GM12878 (cell line): ENCODE results near the gene ADAMTS14. TPM values are rescaled to one million over a fixed set of nuclear protein-coding genes. Genes with fewer than 3 reads are reported as not detected.

ENCODE experiments used
- ATAC-seq: fragments of 200-7000 bp; cut with Tn5 transposase; 3 replicates; pipeline ENCODE4 v1.9.1; 2020; ENCODE audit warnings: mild to moderate bottlenecking, moderate library complexity
- BruUV-seq: library from RNA; stranded (reverse); fragments of 400-500 nt; replicated peaks from 2 replicates; lab custom pipeline; 2021; lab: Mats Ljungman, UMichigan
- CTCF ChIA-PET: fragments of 300-600 bp; sonication (Branson Sonifier 250); formaldehyde crosslinking; extraction: SDS; loops from one replicate; lab custom pipeline; 2021; ENCODE audit warnings: inconsistent platforms; lab: Yijun Ruan, JAX
- POLR2A ChIA-PET: fragments of 350-600 bp; formaldehyde crosslinking; extraction: SDS; loops from one replicate; lab custom pipeline; 2021; ENCODE audit warnings: inconsistent platforms; lab: Charles Lee
- RAD21 ChIA-PET: fragments of 300-600 bp; sonication (Branson Sonifier 250); formaldehyde crosslinking; loops from one replicate; lab custom pipeline; 2023; ENCODE audit warnings: antibody characterized with exemption; ENCODE audit not compliant: unreplicated experiment; lab: Charles Lee
- SMC1A ChIA-PET: fragments of 300-600 bp; sonication (Branson Sonifier 250); formaldehyde crosslinking; loops from one replicate; lab custom pipeline; 2023; ENCODE audit not compliant: unreplicated experiment, uncharacterized antibody; lab: Charles Lee
- DNase-seq: peaks from one replicate; pipeline ENCODE4 v3.0.0-alpha.2; 2011; ENCODE audit warnings: low read depth, low spot score
- FAIRE-seq: peaks from 3 replicates; lab custom pipeline; 2011; peaks lifted over from hg19 to GRCh38; lab: Jason Lieb, UNC
- H2AFZ ChIP-seq: 2 replicates; pipeline ENCODE4 v1.6.0; 2011; ENCODE audit warnings: low read depth, low read length, control low read depth; ENCODE audit not compliant: control insufficient read depth
- H3K27ac ChIP-seq: 2 replicates; pipeline ENCODE4 v1.5.1; 2011; ENCODE audit warnings: control low read depth; ENCODE audit not compliant: control insufficient read depth, insufficient read depth
- H3K27me3 ChIP-seq, 2 experiments: replicated peaks in 1 of 2; 2 replicates each; pipeline versions ENCODE4 v1.6.0 to v1.6.1; 2011; ENCODE audit warnings: low read length in 1 of 2; ENCODE audit not compliant: control insufficient read depth in 2 of 2, insufficient read depth in 2 of 2
- H3K36me3 ChIP-seq, 2 experiments: 2 replicates each; pipeline ENCODE4 v1.5.1; 2011; ENCODE audit warnings: low read length in 1 of 2; ENCODE audit not compliant: control insufficient read depth in 2 of 2, insufficient read depth in 2 of 2
- H3K4me1 ChIP-seq: 2 replicates; pipeline ENCODE4 v1.6.1; 2011; ENCODE audit warnings: mild to moderate bottlenecking, low read length, moderate library complexity, mixed read lengths; ENCODE audit not compliant: control insufficient read depth, insufficient read depth
- H3K4me2 ChIP-seq: 2 replicates; pipeline ENCODE4 v1.6.0; 2011; ENCODE audit warnings: control low read depth; ENCODE audit not compliant: control insufficient read depth, insufficient read depth
- H3K4me3 ChIP-seq: fragments of 200-600 bp; sonication (generic); 2 replicates; pipeline ENCODE4 v1.5.1; 2016
- H3K79me2 ChIP-seq: 2 replicates; pipeline ENCODE4 v1.6.0; 2011; ENCODE audit warnings: low read length; ENCODE audit not compliant: control insufficient read depth, insufficient read depth
- H3K9ac ChIP-seq: 2 replicates; pipeline ENCODE4 v1.8.0; 2011; ENCODE audit warnings: low read length, control low read depth, mixed read lengths; ENCODE audit not compliant: control insufficient read depth, insufficient read depth
- H3K9me3 ChIP-seq: replicated peaks from 3 replicates; pipeline ENCODE4 v1.5.1; 2011; ENCODE audit warnings: mild to moderate bottlenecking, low read length; ENCODE audit not compliant: control insufficient read depth, insufficient read depth
- H4K20me1 ChIP-seq: 2 replicates; pipeline ENCODE4 v1.6.0; 2011; ENCODE audit not compliant: control insufficient read depth, insufficient read depth
- ASH2L ChIP-seq: fragments of 300-600, 200-600 bp; sonication (generic); IDR thresholded peaks from 2 replicates; pipeline ENCODE4 v1.6.1; 2017; ENCODE audit warnings: low read depth, mild to moderate bottlenecking, borderline replicate concordance
- KLF5 ChIP-seq: fragments of 450-650 bp; IDR thresholded peaks from 2 replicates; pipeline ENCODE4 v1.6.1; 2014; ENCODE audit warnings: mild to moderate bottlenecking; ENCODE audit not compliant: partially characterized antibody
- MEF2A ChIP-seq: IDR thresholded peaks from 2 replicates; pipeline ENCODE4 v1.6.1; 2011; ENCODE audit warnings: low read depth, mild to moderate bottlenecking, low read length, moderate library complexity; ENCODE audit not compliant: insufficient read depth
- MYB ChIP-seq: fragments of 150-350 bp; IDR thresholded peaks from 2 replicates; pipeline ENCODE4 v1.6.1; 2014; ENCODE audit warnings: mild to moderate bottlenecking, low read depth, low read length, borderline replicate concordance
- MYC ChIP-seq: IDR thresholded peaks from 2 replicates; pipeline ENCODE4 v1.6.1; 2011; ENCODE audit warnings: mild to moderate bottlenecking, low read length, moderate library complexity, inconsistent platforms; ENCODE audit not compliant: insufficient read depth, insufficient replicate concordance, insufficient read length, severe bottlenecking
- NBN ChIP-seq: fragments of 450-650 bp; IDR thresholded peaks from 2 replicates; pipeline ENCODE4 v1.6.1; 2016
- NR2F1 ChIP-seq: fragments of 450-650 bp; conservative IDR thresholded peaks from 2 replicates; pipeline ENCODE4 v1.6.1; 2017; ENCODE audit warnings: mild to moderate bottlenecking
- PAX5 ChIP-seq: IDR thresholded peaks from 2 replicates; pipeline ENCODE4 v1.6.1; 2011; ENCODE audit warnings: low read depth, low read length, borderline replicate concordance
- RAD51 ChIP-seq: fragments of 450-650 bp; IDR thresholded peaks from 2 replicates; pipeline ENCODE4 v1.6.1; 2016; ENCODE audit warnings: moderate library complexity, mild to moderate bottlenecking, inconsistent platforms
- RCOR1 ChIP-seq: conservative IDR thresholded peaks from 2 replicates; pipeline ENCODE4 v1.6.1; 2012; ENCODE audit warnings: low read depth, low read length, improper control_type of control experiment
- RELA ChIP-seq: fragments of 450-650 bp; IDR thresholded peaks from 2 replicates; pipeline ENCODE4 v1.8.0; 2014; ENCODE audit warnings: borderline replicate concordance; ENCODE audit not compliant: partially characterized antibody
- SUPT20H ChIP-seq: IDR thresholded peaks from 2 replicates; pipeline ENCODE4 v1.6.1; 2011; ENCODE audit warnings: low read depth, mild to moderate bottlenecking, low read length, moderate library complexity, borderline replicate concordance; ENCODE audit not compliant: control insufficient read depth
- YY1 ChIP-seq: IDR thresholded peaks from 2 replicates; pipeline ENCODE4 v1.6.1; 2011; ENCODE audit warnings: low read depth, mild to moderate bottlenecking, low read length
- WGBS: methylation state at CpG from one replicate; pipeline ENCODE4 v1.1.6; 2016; ENCODE audit warnings: low lambda C conversion rate; ENCODE audit not compliant: insufficient replicate concordance, insufficient coverage; ENCODE audit errors: missing lambda C conversion rate; 5-methylcytosine and 5-hydroxymethylcytosine counted together
- in situ Hi-C: fragments of 300-500 bp; cut with MboI; formaldehyde crosslinking; loops from 9 replicates; pipeline ENCODE4 v1.14.3; 2018; ENCODE audit warnings: mixed read lengths
- intact Hi-C: fragments of 100-400 bp; cut with micrococcal nuclease; formaldehyde crosslinking; loops from one replicate; pipeline ENCODE4 v1.14.2; 2022; ENCODE audit not compliant: unreplicated experiment
- polyA plus RNA-seq, 11 experiments: library from polyadenylated mRNA; depleted of rRNA in 4 of 11; unstranded in 6 of 11; stranded (reverse) in 5 of 11; fragments of >200 nt; fragmentation: Nextera tagmentation in 4 of 11; fragmentation: Illumina TruSeq in 1 of 11; extraction: Ambion mirVana in 4 of 11; extraction: Trizol in 1 of 11; gene quantifications; 1 replicate in 1 of 11; 2 replicates in 10 of 11; pipeline versions ENCODE4 v1.2.1 to v1.2.3, GENCODE V29; 2011 to 2016; ENCODE audit warnings: inconsistent platforms in 2 of 11, missing spikeins in 2 of 11, low read depth in 1 of 11
- total RNA-seq, 4 experiments: library from RNA; depleted of rRNA in 3 of 4; stranded (reverse); fragments of >200 nt in 3 of 4; fragmentation: Illumina TruSeq in 1 of 4; extraction: Trizol in 1 of 4; gene quantifications; 2 replicates each; pipeline versions ENCODE4 v1.2.1 to v1.2.3, GENCODE V29; 2013 to 2021
- TF ChIP-seq, protein P1 (sequence below): IDR thresholded peaks from 2 replicates; pipeline ENCODE4 v1.6.1; 2012; ENCODE audit warnings: low read depth, low read length, improper control_type of control experiment

The ADAMTS14 gene
- total and polyA plus RNA-seq, 10 of the 15 experiments (the other 5 are each of a cell fraction or from before 2014, with no cell fraction given): 0.03 to 0.05 TPM; not detected in 8

DNA sequence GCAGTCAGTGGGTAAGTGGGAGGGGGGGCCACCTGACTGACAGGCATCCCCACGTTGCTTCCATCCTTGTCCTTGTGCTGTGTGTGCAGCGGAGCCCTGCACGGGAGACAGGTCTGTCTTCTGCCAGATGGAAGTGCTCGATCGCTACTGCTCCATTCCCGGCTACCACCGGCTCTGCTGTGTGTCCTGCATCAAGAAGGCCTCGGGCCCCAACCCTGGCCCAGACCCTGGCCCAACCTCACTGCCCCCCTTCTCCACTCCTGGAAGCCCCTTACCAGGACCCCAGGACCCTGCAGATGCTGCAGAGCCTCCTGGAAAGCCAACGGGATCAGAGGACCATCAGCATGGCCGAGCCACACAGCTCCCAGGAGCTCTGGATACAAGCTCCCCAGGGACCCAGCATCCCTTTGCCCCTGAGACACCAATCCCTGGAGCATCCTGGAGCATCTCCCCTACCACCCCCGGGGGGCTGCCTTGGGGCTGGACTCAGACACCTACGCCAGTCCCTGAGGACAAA lies 88.0 kb downstream of the ADAMTS14 start:
- BruUV-seq: no TSS peak
- CTCF ChIA-PET: interaction anchor here (0.7 to 6.1 kb wide), 5 partner anchors 34 to 209 kb away, joined by 3 to 87 read pairs (median 3); no protein-coding TSS in a partner anchor
- in situ Hi-C loops: loop anchor here (5.0 kb wide), 2 partner anchors 213 to 298 kb away; no protein-coding TSS in a partner anchor
- 45% methylated on average over 11 of the region's 12 CpGs for WGBS
- SMC1A ChIA-PET: interaction anchor here (1.4 to 6.7 kb wide), 3 partner anchors 141 to 210 kb away, joined by 4 to 45 read pairs (median 13); no protein-coding TSS in a partner anchor
- FAIRE-seq: no peak
- H3K79me2 ChIP-seq: no peaks in the 10 kb centered on the region
- TF ChIP-seq MYC (no peak), RAD51 (no peak), YY1 (no peak), MEF2A (no peak), SUPT20H (no peak), RELA (no peak), ASH2L (no peak), RCOR1 (no peak), KLF5 (no peak), NBN (no peak), MYB (no peak), NR2F1 (no peak), PAX5 (no peak)
- TF ChIP-seq, protein P1, sequence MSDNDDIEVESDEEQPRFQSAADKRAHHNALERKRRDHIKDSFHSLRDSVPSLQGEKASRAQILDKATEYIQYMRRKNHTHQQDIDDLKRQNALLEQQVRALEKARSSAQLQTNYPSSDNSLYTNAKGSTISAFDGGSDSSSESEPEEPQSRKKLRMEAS: no peak
- TF ChIP-seq, all 136 proteins: peak for 0
- Histone ChIP-seq H4K20me1 (no peaks in the 10 kb centered on the region), H3K27ac (no peak overlapping the region), H3K4me3 (no peak overlapping the region), H3K4me2 (no peak overlapping the region), H2AFZ (no peak overlapping the region), H3K9ac (no peak overlapping the region), H3K27me3 (no peaks in the 10 kb centered on the region; a peak in 2 of 4 replicates), H3K4me1 (no peaks in the 10 kb centered on the region), H3K9me3 (no peaks in the 10 kb centered on the region; the same call in 2 of the 3 replicates), H3K36me3 (no peaks in the 10 kb centered on the region)
- intact Hi-C loops: no loop called here
- ATAC-seq (no peak), DNase-seq (no peak)
- ChIA-PET POLR2A (no interaction called here), RAD21 (interaction anchor here (1.3 to 3.4 kb wide), 3 partner anchors 184 to 299 kb away, joined by 3 to 23 read pairs (median 4); no protein-coding TSS in a partner anchor)
